ENCODE data around the gene DHDDS.

DNA sequence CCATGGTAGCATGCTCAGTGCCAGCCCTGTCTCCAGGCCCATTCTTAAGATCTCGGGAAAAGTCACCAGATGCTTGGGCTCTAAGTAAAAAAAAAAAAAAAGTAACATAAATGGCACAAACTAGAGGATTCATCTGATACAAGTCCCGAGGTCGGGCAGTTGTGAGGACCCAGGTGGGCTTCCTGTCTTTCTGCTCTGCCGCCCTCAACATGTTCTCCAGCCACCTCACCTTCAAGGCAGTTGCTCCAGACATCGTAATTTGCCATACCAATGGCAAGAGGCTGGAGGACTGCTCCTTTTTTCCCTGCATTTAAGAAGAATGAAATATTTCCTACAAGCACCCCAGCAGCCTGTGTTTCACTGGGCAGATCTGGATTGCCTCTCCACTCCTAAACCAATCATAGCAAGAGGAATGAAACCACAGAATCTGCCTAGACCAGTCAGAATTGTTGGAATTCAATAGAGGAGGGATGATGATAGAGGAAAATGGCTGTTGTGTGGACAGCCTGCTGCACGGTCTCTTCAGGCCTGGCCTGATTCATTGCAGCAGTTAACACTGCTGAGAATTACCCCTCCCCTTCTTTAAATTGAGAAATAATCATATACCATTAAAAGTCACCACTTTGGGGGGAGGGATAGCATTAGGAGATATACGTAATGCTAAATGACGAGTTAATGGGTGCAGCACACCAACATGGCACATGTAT, 45.5 kb downstream of the DHDDS start:
- TF ChIP-seq CTCF (conservative IDR thresholded peaks at IDR 0.05; ENCODE audit: low read length) (no peak), EZH2phosphoT487 (IDR thresholded peaks at IDR 0.05; ENCODE audit: borderline replicate concordance, low read depth, low read length) (no peak)
